ENCODE measurements around the gene CTNNA2.

CTNNA2 gene

DNA sequence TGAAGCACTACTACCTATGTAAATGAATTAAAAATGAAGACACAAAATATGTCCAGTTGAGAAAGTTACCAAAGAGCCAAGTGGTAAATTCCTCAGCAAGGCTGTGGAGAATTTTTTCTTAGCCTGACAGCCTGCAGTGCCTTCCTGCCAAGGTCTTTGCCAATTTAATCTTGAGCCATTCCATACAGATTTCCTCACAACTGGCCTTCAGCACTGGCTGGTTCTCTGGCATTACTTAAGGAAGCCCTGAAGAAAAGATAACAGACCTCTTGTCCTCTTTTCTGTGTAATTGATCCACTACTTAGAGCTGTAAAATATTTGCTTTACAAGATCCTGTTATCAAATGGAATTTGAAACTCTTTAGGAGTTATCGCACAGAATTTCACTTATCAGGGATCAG, 1125.9 kb downstream of the CTNNA2 start:
- no peak for DNase-seq

GRCh38 chr2:80642465-80642864, 1129.6 kb downstream of the CTNNA2 start:
- no peak for DNase-seq

- no peak for DNase-seq
Observed at GRCh38 chr2:80643598-80643997, 1130.7 kb downstream of the CTNNA2 start.

DNA sequence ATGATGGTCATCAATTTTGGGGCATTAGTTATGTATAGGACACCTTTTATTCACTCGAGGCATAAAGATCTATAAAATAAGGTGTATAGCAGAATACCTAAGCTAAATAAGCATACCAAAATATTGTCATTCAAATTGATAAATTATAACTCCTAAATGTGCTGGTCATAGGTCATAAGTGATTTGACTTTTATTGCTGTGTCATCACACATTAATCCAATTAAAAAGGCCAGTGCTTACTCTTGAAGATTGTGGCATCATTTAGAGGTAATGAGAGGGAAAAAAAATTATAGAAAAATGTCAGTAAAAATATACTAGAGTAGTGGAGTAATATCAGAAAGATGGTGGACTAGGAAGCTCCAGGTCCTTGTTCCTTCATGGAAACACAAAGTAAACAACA, 1138.6 kb downstream of the CTNNA2 start:
- no peak for DNase-seq

DNA sequence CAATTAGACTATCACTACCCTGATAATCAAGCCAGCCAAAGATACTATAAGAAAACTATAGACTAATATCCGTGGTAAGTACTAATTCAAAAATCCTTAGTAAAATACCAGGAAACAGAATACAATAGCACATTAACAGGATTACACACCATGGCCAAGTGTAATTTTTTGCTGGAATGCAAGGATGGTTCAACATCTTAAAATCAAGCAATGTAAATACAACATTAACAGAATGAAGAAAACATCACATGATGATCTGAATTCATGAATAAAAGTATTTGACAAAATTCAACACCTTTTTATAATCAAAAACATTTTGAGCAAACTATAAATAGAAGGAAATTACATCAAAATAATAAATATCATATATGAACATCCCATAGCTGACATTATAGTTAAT, 1142.4 kb downstream of the CTNNA2 start:
- DNase-seq = no peak

DNA sequence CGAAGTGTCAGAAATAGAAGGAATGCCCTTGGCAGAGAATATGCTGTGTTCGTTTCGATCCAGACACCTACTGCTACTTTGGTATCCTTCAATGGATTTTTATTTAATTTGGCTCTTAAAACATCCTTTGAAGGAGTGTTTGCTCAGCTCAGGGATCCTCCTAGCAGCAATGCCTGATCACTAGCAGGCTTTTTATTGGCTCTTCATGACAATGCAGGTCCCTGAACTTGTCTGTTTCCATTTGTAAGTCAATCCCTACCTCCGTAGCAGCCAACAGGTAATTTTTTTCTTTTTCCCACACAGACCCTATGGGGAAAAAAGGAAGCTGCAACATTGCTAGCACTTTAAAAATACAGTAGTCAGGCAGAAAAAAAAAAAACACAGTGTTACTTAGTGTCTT, 1157.9 kb downstream of the CTNNA2 start:
- DNase-seq = no peak

- no peak for DNase-seq
Observed at GRCh38 chr2:80687524-80687923, 1174.7 kb downstream of the CTNNA2 start.

DNA sequence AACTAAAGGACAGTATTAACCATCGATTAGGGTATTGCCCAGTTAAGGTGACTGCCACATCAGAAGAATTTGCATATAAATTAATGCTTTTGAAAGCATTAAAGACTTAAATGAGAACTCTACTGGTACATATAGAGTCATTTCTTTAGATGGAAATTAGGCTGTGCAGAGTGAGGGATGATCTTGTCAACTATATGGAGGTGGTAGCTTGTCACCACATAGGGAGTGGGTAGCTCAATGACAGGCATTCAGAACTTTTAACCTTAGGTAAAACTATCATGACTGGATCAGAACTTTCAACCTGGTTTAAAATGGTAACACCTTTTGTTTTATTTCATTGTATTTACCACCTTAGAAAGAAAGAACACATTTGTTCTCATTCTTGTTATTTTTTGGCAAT, 1176.3 kb downstream of the CTNNA2 start:
- DNase-seq = no peak
